BE2C (cell line): ENCODE results near the gene TAS2R60.
"Not testable (repeated sequence)": the region's sequence is repeated elsewhere in the genome, so short reads cannot be mapped to it uniquely, and the experiment has no call there.

Experiments used
- DNase-seq: peaks from one replicate; pipeline ENCODE4 v3.0.0-alpha.2; 2020
- H3K27me3 ChIP-seq: fragments of 250-450 bp; sonication (Bioruptor Pico); 2 replicates; pipeline ENCODE4 v1.5.1; 2020; ENCODE audit warnings: mild to moderate bottlenecking
- H3K36me3 ChIP-seq: fragments of 250-450 bp; sonication (Bioruptor Pico); 2 replicates; pipeline ENCODE4 v1.5.1; 2020; ENCODE audit warnings: mild to moderate bottlenecking
- H3K4me1 ChIP-seq: fragments of 250-450 bp; sonication (Bioruptor Pico); 2 replicates; pipeline ENCODE4 v1.5.1; 2020
- H3K4me3 ChIP-seq: 2 replicates; pipeline ENCODE4 v1.5.1; 2011; ENCODE audit warnings: low read depth, low read length
- H3K9me3 ChIP-seq: fragments of 250-450 bp; sonication (Bioruptor Pico); 2 replicates; pipeline ENCODE4 v1.5.1; 2020
- CTCF ChIP-seq: IDR thresholded peaks from 2 replicates; pipeline ENCODE4 v1.5.1; 2012; ENCODE audit warnings: mild to moderate bottlenecking, low read depth, low read length

TAS2R60 gene

GRCh38 chr7:143401265-143401664, 42.0 kb upstream of the TAS2R60 start:
- Histone ChIP-seq H3K27me3 (peaks cover 27% of the 10 kb centered on the region), H3K36me3 (no peaks in the 10 kb centered on the region), H3K9me3 (no peaks in the 10 kb centered on the region), H3K4me3 (no peak overlapping the region), H3K4me1 (no peaks in the 10 kb centered on the region)
- no peak for DNase-seq
- no peak for TF ChIP-seq CTCF

GRCh38 chr7:143402233-143402632, 41.0 kb upstream of the TAS2R60 start:
- not testable (repeated sequence) for H3K4me1 ChIP-seq, H3K9me3 ChIP-seq, H3K4me3 ChIP-seq, H3K36me3 ChIP-seq, DNase-seq
- peaks cover 27% of the 10 kb centered on the region for H3K27me3 ChIP-seq

- Histone ChIP-seq H3K36me3 (no peaks in the 10 kb centered on the region), H3K27me3 (peaks cover 32% of the 10 kb centered on the region), H3K4me3 (no peak overlapping the region), H3K4me1 (no peaks in the 10 kb centered on the region), H3K9me3 (no peaks in the 10 kb centered on the region)
- DNase-seq = no peak
- no peak for TF ChIP-seq CTCF
Observed at GRCh38 chr7:143405173-143406001, 37.9 kb upstream of the TAS2R60 start.

GRCh38 chr7:143406002-143406357, 37.3 kb upstream of the TAS2R60 start:
- Histone ChIP-seq H3K4me3 (no peak overlapping the region), H3K4me1 (no peaks in the 10 kb centered on the region), H3K9me3 (no peaks in the 10 kb centered on the region), H3K27me3 (peaks cover 29% of the 10 kb centered on the region), H3K36me3 (no peaks in the 10 kb centered on the region)
- DNase-seq = no peak
- no peak for TF ChIP-seq CTCF

GRCh38 chr7:143407287-143408251, 35.7 kb upstream of the TAS2R60 start:
- H3K36me3 ChIP-seq = no peaks in the 10 kb centered on the region
- no peaks in the 10 kb centered on the region for H3K4me1 ChIP-seq
- no peak overlapping the region for H3K4me3 ChIP-seq
- no peak for DNase-seq
- no peaks in the 10 kb centered on the region for H3K9me3 ChIP-seq
- peaks cover 21% of the 10 kb centered on the region for H3K27me3 ChIP-seq
- TF ChIP-seq CTCF = no peak

- TF ChIP-seq CTCF = no peak
- Histone ChIP-seq H3K9me3 (no peaks in the 10 kb centered on the region), H3K4me3 (no peak overlapping the region), H3K4me1 (no peaks in the 10 kb centered on the region), H3K27me3 (peaks cover 16% of the 10 kb centered on the region), H3K36me3 (no peaks in the 10 kb centered on the region)
- no peak for DNase-seq
Observed at GRCh38 chr7:143408252-143408685, 35.0 kb upstream of the TAS2R60 start.
